OCI-LY7 (cell line): ENCODE results near the gene ZDHHC11B. TPM values are rescaled to one million over a fixed set of nuclear protein-coding genes. Genes with fewer than 3 reads are reported as not detected.

Experiments used
- BruUV-seq: library from RNA; stranded (reverse); fragments of 400-500 nt; replicated peaks from 2 replicates; lab custom pipeline; 2021; lab: Mats Ljungman, UMichigan
- CTCF ChIA-PET: fragments of 300-600 bp; sonication (Branson Sonifier 250); formaldehyde crosslinking; loops from one replicate; lab custom pipeline; 2022; ENCODE audit warnings: antibody characterized with exemption; ENCODE audit not compliant: unreplicated experiment; lab: Charles Lee
- POLR2A ChIA-PET: fragments of 300-600 bp; sonication (Branson Sonifier 250); formaldehyde crosslinking; loops from one replicate; lab custom pipeline; 2022; ENCODE audit warnings: antibody characterized with exemption; lab: Charles Lee
- DNase-seq: peaks from one replicate; pipeline ENCODE4 v3.0.0-alpha.2; 2015; ENCODE audit warnings: low spot score
- H2AFZ ChIP-seq: fragments of 200-600 bp; sonication (generic), shearing (Covaris generic); 2 replicates; pipeline ENCODE4 v1.6.1; 2014; ENCODE audit warnings: mild to moderate bottlenecking, antibody characterized with exemption, low read length, moderate library complexity
- H3K27ac ChIP-seq: fragments of 200-600 bp; sonication (generic); 2 replicates; pipeline ENCODE4 v1.5.1; 2014; ENCODE audit warnings: mixed run types, low read depth, mild to moderate bottlenecking, moderate library complexity, low read length, inconsistent platforms; ENCODE audit not compliant: poor library complexity, severe bottlenecking
- H3K36me3 ChIP-seq: fragments of 200-600 bp; sonication (generic); 2 replicates; pipeline ENCODE4 v1.6.1; 2014; ENCODE audit warnings: mild to moderate bottlenecking, antibody characterized with exemption, low read length, moderate library complexity, mixed read lengths; ENCODE audit not compliant: insufficient read depth
- H3K4me1 ChIP-seq: fragments of 200-600 bp; sonication (generic); 2 replicates; pipeline ENCODE4 v1.5.1; 2014; ENCODE audit warnings: mild to moderate bottlenecking, low read length; ENCODE audit not compliant: insufficient read depth, poor library complexity, severe bottlenecking
- H3K4me2 ChIP-seq: fragments of 200-600 bp; sonication (generic); 2 replicates; pipeline ENCODE4 v1.6.1; 2014; ENCODE audit warnings: mild to moderate bottlenecking, low read length
- H3K4me3 ChIP-seq: fragments of 200-600 bp; sonication (generic); 2 replicates; pipeline ENCODE4 v1.5.1; 2014; ENCODE audit warnings: mild to moderate bottlenecking, low read depth, low read length; ENCODE audit not compliant: poor library complexity, severe bottlenecking
- H3K79me2 ChIP-seq: fragments of 200-600 bp; sonication (generic); 2 replicates; pipeline ENCODE4 v1.6.1; 2016; ENCODE audit warnings: low read depth, mild to moderate bottlenecking, low read length, moderate library complexity, mixed read lengths; ENCODE audit not compliant: insufficient read depth
- H3K9me2 ChIP-seq: fragments of 200-600 bp; sonication (generic); 2 replicates; pipeline ENCODE4 v1.6.1; 2016; ENCODE audit warnings: mild to moderate bottlenecking, low read length, mixed read lengths; ENCODE audit not compliant: insufficient read depth
- H3K9me3 ChIP-seq: fragments of 200-600 bp; sonication (generic); 2 replicates; pipeline ENCODE4 v1.6.1; 2014; ENCODE audit warnings: mild to moderate bottlenecking, mixed run types, low read length, mixed read lengths
- H4K20me1 ChIP-seq: fragments of 200-600 bp; sonication (generic); 2 replicates; pipeline ENCODE4 v1.6.1; 2014; ENCODE audit warnings: mild to moderate bottlenecking, antibody characterized with exemption, low read length, moderate library complexity, mixed read lengths; ENCODE audit not compliant: insufficient read depth
- CTCF ChIP-seq: fragments of 200-600 bp; sonication (generic); conservative IDR thresholded peaks from 2 replicates; pipeline ENCODE4 v1.5.1; 2014; ENCODE audit warnings: mild to moderate bottlenecking, antibody characterized with exemption, low read length, moderate library complexity, mixed read lengths
- EZH2phosphoT487 ChIP-seq: fragments of 200-600 bp; sonication (generic); IDR thresholded peaks from 2 replicates; pipeline ENCODE4 v1.6.1; 2018; ENCODE audit warnings: low read depth, borderline replicate concordance, mild to moderate bottlenecking, mixed run types, antibody characterized with exemption, low read length, moderate library complexity, mixed read lengths
- intact Hi-C: fragments of 100-400 bp; cut with micrococcal nuclease; formaldehyde crosslinking; loops from one replicate; pipeline ENCODE4 v1.10.0; 2022; ENCODE audit not compliant: unreplicated experiment
- total RNA-seq, 2 experiments: library from RNA; depleted of rRNA in 1 of 2; stranded (reverse); fragments of >200 nt in 1 of 2; shearing (Covaris generic) in 1 of 2; gene quantifications; 2 replicates each; pipeline ENCODE4 v1.2.3, GENCODE V29; 2014 to 2022

ZDHHC11B gene
- total RNA-seq, 2 experiments from 2014 or later, result 0.29 TPM; not detected in 1

GRCh38 chr5:669111-669841 is 115.3 kb downstream of the ZDHHC11B start:
- CTCF ChIA-PET, result no interaction called here
- no TSS peak for BruUV-seq
- POLR2A ChIA-PET, result interaction anchor here (0.6 kb wide), 1 partner anchor 14 kb away, joined by 3 read pairs; no protein-coding TSS in a partner anchor

GRCh38 chr5:668283-668995 is 116.1 kb downstream of the ZDHHC11B start:
- intact Hi-C loops, result no loop called here
- ChIA-PET POLR2A (no interaction called here), CTCF (no interaction called here)
- H3K36me3 ChIP-seq, result peaks cover 14% of the 10 kb centered on the region; the same call in 1 of the 2 replicates
- DNase-seq, result no peak
- no peaks in the 10 kb centered on the region for H3K4me1 ChIP-seq
- H3K9me2 ChIP-seq, result no peaks in the 10 kb centered on the region
- H3K79me2 ChIP-seq, result no peaks in the 10 kb centered on the region
- H2AFZ ChIP-seq, result no peak overlapping the region
- no peaks in the 10 kb centered on the region for H4K20me1 ChIP-seq
- no peaks in the 10 kb centered on the region for H3K9me3 ChIP-seq
- no peak overlapping the region for H3K27ac ChIP-seq
- H3K4me2 ChIP-seq, result no peak overlapping the region
- no TSS peak for BruUV-seq
- TF ChIP-seq CTCF (no peak), EZH2phosphoT487 (no peak)
- H3K4me3 ChIP-seq, result no peak overlapping the region

More at GRCh38 chr5:669111-669841, 115.3 kb downstream of the ZDHHC11B start:
- Histone ChIP-seq H3K4me2 (no peak overlapping the region), H3K36me3 (peaks cover 14% of the 10 kb centered on the region; the same call in 1 of the 2 replicates), H2AFZ (no peak overlapping the region), H3K79me2 (no peaks in the 10 kb centered on the region), H3K9me2 (no peaks in the 10 kb centered on the region), H3K9me3 (no peaks in the 10 kb centered on the region), H3K4me1 (no peaks in the 10 kb centered on the region), H4K20me1 (no peaks in the 10 kb centered on the region), H3K27ac (no peak overlapping the region), H3K4me3 (no peak overlapping the region)
- DNase-seq, result peak; percentile 22
- intact Hi-C loops, result no loop called here
- TF ChIP-seq EZH2phosphoT487 (no peak), CTCF (peak; percentile 82)
